A549 (cell line): Measurements from ENCODE around the gene TYW5. TPM values are rescaled to one million over a fixed set of nuclear protein-coding genes. Genes with fewer than 3 reads are reported as not detected.

Experiments used
- ATOH8 ChIP-seq: fragments of 250-450 bp; sonication (Bioruptor Pico); IDR thresholded peaks from 2 replicates; pipeline ENCODE4 v1.5.0; 2020; ENCODE audit warnings: low read depth, mild to moderate bottlenecking, moderate library complexity
- CBX2 ChIP-seq: fragments of 200-600 bp; sonication (generic); IDR thresholded peaks from 2 replicates; pipeline ENCODE4 v1.6.1; 2016; ENCODE audit warnings: low read depth, mild to moderate bottlenecking, borderline replicate concordance
- CBX8 ChIP-seq: fragments of 200-600 bp; sonication (generic); IDR thresholded peaks from 2 replicates; pipeline ENCODE4 v1.6.1; 2016
- CEBPB ChIP-seq, 2 experiments: fragments of >200 bp in 1 of 2; sonication (Bioruptor Twin) in 1 of 2; formaldehyde crosslinking in 1 of 2; IDR thresholded peaks; 2 replicates each; pipeline ENCODE4 v1.6.1; 2012 to 2016
- CHD4 ChIP-seq: fragments of 200-600 bp; sonication (generic); IDR thresholded peaks from 2 replicates; pipeline ENCODE4 v1.6.1; 2016; ENCODE audit warnings: antibody characterized with exemption, mild to moderate bottlenecking, borderline replicate concordance
- EHF ChIP-seq: fragments of 250-450 bp; sonication (Bioruptor Pico); IDR thresholded peaks from 2 replicates; pipeline ENCODE4 v1.5.0; 2020; ENCODE audit warnings: mild to moderate bottlenecking
- EHMT2 ChIP-seq: fragments of 200-600 bp; sonication (generic); IDR thresholded peaks from 2 replicates; pipeline ENCODE4 v1.6.1; 2016; ENCODE audit warnings: antibody characterized with exemption, low read depth, mild to moderate bottlenecking, moderate library complexity
- ELK1 ChIP-seq: fragments of 150-350 bp; IDR thresholded peaks from 2 replicates; pipeline ENCODE4 v1.6.1; 2014; ENCODE audit warnings: low read depth, mild to moderate bottlenecking, low read length
- EP300 ChIP-seq, 2 experiments: fragments of >200 bp; sonication (Bioruptor Twin); formaldehyde crosslinking; IDR thresholded peaks; 2 replicates in 1 of 2; 3 replicates in 1 of 2; pipeline ENCODE4 v1.6.1; 2016 to 2017
- ESRRA ChIP-seq: fragments of 150-350 bp; IDR thresholded peaks from 2 replicates; pipeline ENCODE4 v1.6.1; 2014; ENCODE audit warnings: mild to moderate bottlenecking, low read length, borderline replicate concordance
- FOSB ChIP-seq: fragments of 250-450 bp; sonication (Bioruptor Pico); IDR thresholded peaks from 2 replicates; pipeline ENCODE4 v1.5.0; 2020; ENCODE audit warnings: mild to moderate bottlenecking, moderate library complexity
- FOXS1 ChIP-seq: fragments of 250-450 bp; sonication (Bioruptor Pico); IDR thresholded peaks from 2 replicates; pipeline ENCODE4 v1.5.0; 2020; ENCODE audit warnings: mild to moderate bottlenecking, moderate library complexity
- GATA3 ChIP-seq: IDR thresholded peaks from 2 replicates; pipeline ENCODE4 v1.6.1; 2012; ENCODE audit warnings: borderline replicate concordance
- HDAC2 ChIP-seq: fragments of 200-600 bp; sonication (generic); IDR thresholded peaks from 2 replicates; pipeline ENCODE4 v1.6.1; 2016
- HES2 ChIP-seq: fragments of >200 bp; sonication (Bioruptor Twin); formaldehyde crosslinking; IDR thresholded peaks from 2 replicates; pipeline ENCODE4 v1.6.1; 2016
- HOXA7 ChIP-seq: fragments of 250-450 bp; sonication (Bioruptor Pico); IDR thresholded peaks from 2 replicates; pipeline ENCODE4 v1.5.0; 2020; ENCODE audit warnings: mild to moderate bottlenecking, moderate library complexity
- HOXB13 ChIP-seq: fragments of 250-450 bp; sonication (Bioruptor Pico); IDR thresholded peaks from 2 replicates; pipeline ENCODE4 v1.5.0; 2020; ENCODE audit warnings: low read depth, mild to moderate bottlenecking, moderate library complexity
- JUNB ChIP-seq: fragments of >200 bp; sonication (Bioruptor Twin); formaldehyde crosslinking; IDR thresholded peaks from 2 replicates; pipeline ENCODE4 v1.6.1; 2016
- KDM1A ChIP-seq: fragments of 200-600 bp; sonication (generic); IDR thresholded peaks from 2 replicates; pipeline ENCODE4 v1.6.1; 2016; ENCODE audit warnings: low read depth, mild to moderate bottlenecking
- KDM5A ChIP-seq: fragments of 200-600 bp; sonication (generic); IDR thresholded peaks from 2 replicates; pipeline ENCODE4 v1.6.1; 2016; ENCODE audit warnings: antibody characterized with exemption, mild to moderate bottlenecking
- MAX ChIP-seq: IDR thresholded peaks from 2 replicates; pipeline ENCODE4 v1.6.1; 2012
- MYC ChIP-seq: IDR thresholded peaks from 2 replicates; pipeline ENCODE4 v1.6.1; 2012; ENCODE audit warnings: mild to moderate bottlenecking, inconsistent platforms, low read length, improper control_type of control experiment, borderline replicate concordance
- NPAS2 ChIP-seq: fragments of 250-450 bp; sonication (Bioruptor Pico); IDR thresholded peaks from 2 replicates; pipeline ENCODE4 v1.8.0; 2022; ENCODE audit warnings: mild to moderate bottlenecking, moderate library complexity, borderline replicate concordance
- NR3C1 ChIP-seq: fragments of >200 bp; sonication (Bioruptor Twin); formaldehyde crosslinking; IDR thresholded peaks from 3 replicates; pipeline ENCODE4 v1.6.1; 2017
- PHF8 ChIP-seq: fragments of 200-600 bp; sonication (generic); IDR thresholded peaks from 2 replicates; pipeline ENCODE4 v1.6.1; 2016; ENCODE audit warnings: low read depth, mild to moderate bottlenecking, antibody characterized with exemption, moderate library complexity, borderline replicate concordance
- POLR2A ChIP-seq: IDR thresholded peaks from 2 replicates; pipeline ENCODE4 v1.6.1; 2012; ENCODE audit warnings: mild to moderate bottlenecking, low read length
- POLR2AphosphoS2 ChIP-seq: conservative IDR thresholded peaks from 2 replicates; pipeline ENCODE4 v1.6.1; 2012; ENCODE audit warnings: low read length, improper control_type of control experiment, inconsistent platforms
- RAD21 ChIP-seq, 2 experiments: fragments of >200 bp in 1 of 2; sonication (Bioruptor Twin) in 1 of 2; formaldehyde crosslinking in 1 of 2; IDR thresholded peaks in 1 of 2; conservative IDR thresholded peaks in 1 of 2; 2 replicates in 1 of 2; 3 replicates in 1 of 2; pipeline ENCODE4 v1.6.1; 2012 to 2018; ENCODE audit warnings: inconsistent platforms in 1 of 2
- RARB ChIP-seq: fragments of 250-450 bp; sonication (Bioruptor Pico); IDR thresholded peaks from 2 replicates; pipeline ENCODE4 v1.8.0; 2021; ENCODE audit warnings: mild to moderate bottlenecking, moderate library complexity
- RCOR1 ChIP-seq: fragments of 150-350 bp; IDR thresholded peaks from 2 replicates; pipeline ENCODE4 v1.6.1; 2014; ENCODE audit warnings: antibody characterized with exemption, low read length, low read depth
- REST ChIP-seq: fragments of 200-600 bp; sonication (generic); IDR thresholded peaks from 2 replicates; pipeline ENCODE4 v1.6.1; 2016; ENCODE audit warnings: antibody characterized with exemption, mild to moderate bottlenecking, moderate library complexity
- RFX5 ChIP-seq: fragments of 450-650 bp; IDR thresholded peaks from 2 replicates; pipeline ENCODE4 v1.7.1; 2014; ENCODE audit warnings: antibody characterized with exemption, mild to moderate bottlenecking, moderate library complexity
- SMC3 ChIP-seq: fragments of >200 bp; sonication (Bioruptor Twin); formaldehyde crosslinking; IDR thresholded peaks from 3 replicates; pipeline ENCODE4 v1.6.1; 2018; ENCODE audit warnings: inconsistent platforms
- SREBF2 ChIP-seq: fragments of 450-650 bp; IDR thresholded peaks from 2 replicates; pipeline ENCODE4 v1.6.1; 2014; ENCODE audit warnings: mild to moderate bottlenecking, moderate library complexity
- TFCP2L1 ChIP-seq: fragments of 250-450 bp; sonication (Bioruptor Pico); IDR thresholded peaks from 2 replicates; pipeline ENCODE4 v1.5.0; 2021; ENCODE audit warnings: mild to moderate bottlenecking
- USF2 ChIP-seq: fragments of 450-650 bp; IDR thresholded peaks from 2 replicates; pipeline ENCODE4 v1.6.1; 2014; ENCODE audit warnings: antibody characterized with exemption
- ZC3H11A ChIP-seq: fragments of 450-650 bp; IDR thresholded peaks from 2 replicates; pipeline ENCODE4 v1.6.1; 2014; ENCODE audit warnings: antibody characterized with exemption, mild to moderate bottlenecking
- ZFP36 ChIP-seq: fragments of 450-650 bp; IDR thresholded peaks from 2 replicates; pipeline ENCODE4 v1.6.1; 2014; ENCODE audit warnings: borderline replicate concordance; ENCODE audit not compliant: partially characterized antibody
- polyA plus RNA-seq, 4 experiments: library from polyadenylated mRNA; depleted of rRNA in 3 of 4; stranded (reverse); fragments of >200 nt; fragmentation: RNase III in 1 of 4; extraction: RNeasy Plus Mini Kit Qiagen cat#74134 plus additional on column Dnase treatment in 1 of 4; gene quantifications; 2 replicates in 3 of 4; 3 replicates in 1 of 4; pipeline ENCODE4 v1.2.3, GENCODE V29; 2011 to 2017

The TYW5 gene
- polyA plus RNA-seq, 2 of the 4 experiments (the other 2 are of a cell fraction): 7.8 to 15.2 TPM

- no peak for TF ChIP-seq ZFP36
- TF ChIP-seq EP300 (IDR thresholded peaks at IDR 0.05): no peak
- no peak for TF ChIP-seq ATOH8 (CRISPR knock-in tag)
- no peak for TF ChIP-seq RARB
- no peak for TF ChIP-seq CEBPB (IDR thresholded peaks at IDR 0.05)
- peak; percentile 60; the same call in 1 of the 2 replicates for TF ChIP-seq MYC
- TF ChIP-seq POLR2AphosphoS2: no peak
- peak; percentile 75 for TF ChIP-seq KDM5A
- TF ChIP-seq REST: no peak
- TF ChIP-seq KDM1A: no peak
- TF ChIP-seq NPAS2 (CRISPR knock-in tag): no peak
- no peak for TF ChIP-seq CBX2
- TF ChIP-seq HOXB13: no peak
- no peak for TF ChIP-seq NR3C1
- TF ChIP-seq POLR2A: peak; percentile 78
- no peak for TF ChIP-seq SREBF2
- TF ChIP-seq RFX5: 0 out of 2 replicates have a peak, but pooled peaks have one; percentile 19
- no peak for TF ChIP-seq TFCP2L1 (CRISPR knock-in tag)
- TF ChIP-seq GATA3: no peak
- no peak for TF ChIP-seq ZC3H11A
- no peak for TF ChIP-seq JUNB
- no peak for TF ChIP-seq FOXS1 (CRISPR knock-in tag)
- TF ChIP-seq CHD4: no peak
- TF ChIP-seq SMC3: no peak
- TF ChIP-seq RAD21 (conservative IDR thresholded peaks at IDR 0.05 in 1 of 2, IDR thresholded peaks at IDR 0.05 in 1 of 2): no peak
- no peak for TF ChIP-seq HOXA7 (CRISPR knock-in tag)
- TF ChIP-seq HDAC2: no peak
- TF ChIP-seq EHMT2: no peak
- no peak for TF ChIP-seq ESRRA
- TF ChIP-seq HES2: no peak
- no peak for TF ChIP-seq USF2
- peak; percentile 88 for TF ChIP-seq PHF8
- TF ChIP-seq MAX: peak; percentile 69; the same call in 1 of the 2 replicates
- TF ChIP-seq RCOR1: no peak
- no peak for TF ChIP-seq FOSB
- TF ChIP-seq CBX8: no peak
- TF ChIP-seq EHF: no peak
- no peak for TF ChIP-seq ELK1
These were observed 44.0 kb downstream of the TYW5 start, which contains the start of gene C2orf69 (continued) for GRCh38 chr2:199911052-199911876.
